ENCODE data around the gene MRGPRD.
A peak's percentile ranks its signal among the peaks of the same experiment; 100 is the strongest.

The MRGPRD gene

GRCh38 chr11:69012092-69013008 is 31.6 kb upstream of the MRGPRD start:
- Histone ChIP-seq H3K4ac (ENCODE audit: low read depth, low read length) (no peak overlapping the region), H3K4me1 (ENCODE audit: control insufficient read depth, low read depth, low read length) (peaks cover 7% of the 10 kb centered on the region), H3K36me3 (ENCODE audit: control insufficient read depth, insufficient read depth, low read length) (no peaks in the 10 kb centered on the region), H3K27ac (ENCODE audit: low read depth, low read length) (peak overlapping the region; percentile 25), H3K9ac (ENCODE audit: low read length) (peak overlapping the region; percentile 53), H3K79me1 (ENCODE audit: low read length) (no peaks in the 10 kb centered on the region), H3K56ac (ENCODE audit: low read length) (peak overlapping the region; percentile 77), H3K4me3 (ENCODE audit: low read length) (no peak overlapping the region), H3K4me2 (ENCODE audit: low read length) (peak overlapping the region; percentile 23), H2AK5ac (ENCODE audit: low read length) (no peak overlapping the region), H4K5ac (ENCODE audit: low read length) (no peak overlapping the region), H2BK15ac (replicated peaks; ENCODE audit: low read depth) (no peak overlapping the region), H3K18ac (ENCODE audit: low read length) (peak overlapping the region; percentile 54), H3K27me3 (ENCODE audit: insufficient read depth, low read length, poor library complexity) (no peaks in the 10 kb centered on the region), H3K79me2 (ENCODE audit: control insufficient read depth, insufficient read depth, low read length) (no peaks in the 10 kb centered on the region), H2BK120ac (ENCODE audit: low read depth, low read length) (no peak overlapping the region), H3K23ac (ENCODE audit: low read length) (peak overlapping the region; percentile 76), H2BK5ac (ENCODE audit: low read length) (no peak overlapping the region), H4K8ac (ENCODE audit: low read depth, low read length) (no peak overlapping the region)
- WGBS (ENCODE audit: extremely low coverage, insufficient coverage, low lambda C conversion rate) = no CpG with 5 or more reads among the region's 21 CpGs
- no peak for DNase-seq

- H3K27ac ChIP-seq (ENCODE audit: low read depth, low read length) = no peak overlapping the region
- no peaks in the 10 kb centered on the region for H3K79me2 ChIP-seq (ENCODE audit: control insufficient read depth, insufficient read depth, low read length)
- no CpG with 5 or more reads among the region's 9 CpGs for WGBS (ENCODE audit: extremely low coverage, insufficient coverage, low lambda C conversion rate)
- DNase-seq = no peak
- H3K4me1 ChIP-seq (ENCODE audit: control insufficient read depth, low read depth, low read length) = peaks cover 7% of the 10 kb centered on the region
- no peak overlapping the region for H3K9ac ChIP-seq (ENCODE audit: low read length)
- H3K27me3 ChIP-seq (ENCODE audit: insufficient read depth, low read length, poor library complexity) = no peaks in the 10 kb centered on the region
- H3K79me1 ChIP-seq (ENCODE audit: low read length) = no peaks in the 10 kb centered on the region
- no peak overlapping the region for H3K4me2 ChIP-seq (ENCODE audit: low read length)
- H2AK5ac ChIP-seq (ENCODE audit: low read length) = no peak overlapping the region
- H4K8ac ChIP-seq (ENCODE audit: low read depth, low read length) = no peak overlapping the region
- H3K4ac ChIP-seq (ENCODE audit: low read depth, low read length) = no peak overlapping the region
- H2BK120ac ChIP-seq (ENCODE audit: low read depth, low read length) = no peak overlapping the region
- H3K23ac ChIP-seq (ENCODE audit: low read length) = no peak overlapping the region
- no peak overlapping the region for H2BK5ac ChIP-seq (ENCODE audit: low read length)
- H3K56ac ChIP-seq (ENCODE audit: low read length) = no peak overlapping the region
- H3K36me3 ChIP-seq (ENCODE audit: control insufficient read depth, insufficient read depth, low read length) = no peaks in the 10 kb centered on the region
- H4K5ac ChIP-seq (ENCODE audit: low read length) = no peak overlapping the region
- no peak overlapping the region for H3K18ac ChIP-seq (ENCODE audit: low read length)
- no peak overlapping the region for H2BK15ac ChIP-seq (replicated peaks; ENCODE audit: low read depth)
- no peak overlapping the region for H3K4me3 ChIP-seq (ENCODE audit: low read length)
These were observed 30.9 kb upstream of the MRGPRD start for GRCh38 chr11:69011624-69012091.

- Histone ChIP-seq H3K4me2 (ENCODE audit: low read length) (peak overlapping the region; percentile 68), H3K18ac (ENCODE audit: low read length) (peak overlapping the region; percentile 54), H3K27ac (ENCODE audit: low read depth, low read length) (no peak overlapping the region), H3K4ac (ENCODE audit: low read depth, low read length) (no peak overlapping the region), H2BK120ac (ENCODE audit: low read depth, low read length) (no peak overlapping the region), H3K79me1 (ENCODE audit: low read length) (no peaks in the 10 kb centered on the region), H3K27me3 (ENCODE audit: insufficient read depth, low read length, poor library complexity) (no peaks in the 10 kb centered on the region), H3K23ac (ENCODE audit: low read length) (peak overlapping the region; percentile 89), H4K8ac (ENCODE audit: low read depth, low read length) (no peak overlapping the region), H3K36me3 (ENCODE audit: control insufficient read depth, insufficient read depth, low read length) (no peaks in the 10 kb centered on the region), H2AK5ac (ENCODE audit: low read length) (no peak overlapping the region), H2BK5ac (ENCODE audit: low read length) (no peak overlapping the region), H4K5ac (ENCODE audit: low read length) (no peak overlapping the region), H3K56ac (ENCODE audit: low read length) (peak overlapping the region; percentile 88), H3K79me2 (ENCODE audit: control insufficient read depth, insufficient read depth, low read length) (no peaks in the 10 kb centered on the region), H2BK15ac (replicated peaks; ENCODE audit: low read depth) (no peak overlapping the region), H3K9ac (ENCODE audit: low read length) (peak overlapping the region; percentile 65), H3K4me1 (ENCODE audit: control insufficient read depth, low read depth, low read length) (peaks cover 7% of the 10 kb centered on the region), H3K4me3 (ENCODE audit: low read length) (no peak overlapping the region)
- WGBS (ENCODE audit: extremely low coverage, insufficient coverage, low lambda C conversion rate) = no CpG with 5 or more reads among the region's 43 CpGs
- DNase-seq = peak; percentile 74
These were observed 30.3 kb upstream of the MRGPRD start for GRCh38 chr11:69010964-69011623.

GRCh38 chr11:69010361-69010891 is 29.6 kb upstream of the MRGPRD start:
- H3K79me2 ChIP-seq (ENCODE audit: control insufficient read depth, insufficient read depth, low read length) = no peaks in the 10 kb centered on the region
- peak overlapping the region; percentile 1 for H3K23ac ChIP-seq (ENCODE audit: low read length)
- no peak overlapping the region for H3K4ac ChIP-seq (ENCODE audit: low read depth, low read length)
- H3K79me1 ChIP-seq (ENCODE audit: low read length) = no peaks in the 10 kb centered on the region
- no CpG with 5 or more reads among the region's 9 CpGs for WGBS (ENCODE audit: extremely low coverage, insufficient coverage, low lambda C conversion rate)
- no peak for DNase-seq
- H2BK5ac ChIP-seq (ENCODE audit: low read length) = no peak overlapping the region
- H3K18ac ChIP-seq (ENCODE audit: low read length) = peak overlapping the region; percentile 24
- H3K4me2 ChIP-seq (ENCODE audit: low read length) = peak overlapping the region; percentile 68
- no peaks in the 10 kb centered on the region for H3K36me3 ChIP-seq (ENCODE audit: control insufficient read depth, insufficient read depth, low read length)
- no peak overlapping the region for H3K4me3 ChIP-seq (ENCODE audit: low read length)
- H3K56ac ChIP-seq (ENCODE audit: low read length) = peak overlapping the region; percentile 88
- H2BK15ac ChIP-seq (replicated peaks; ENCODE audit: low read depth) = no peak overlapping the region
- no peak overlapping the region for H4K8ac ChIP-seq (ENCODE audit: low read depth, low read length)
- H4K5ac ChIP-seq (ENCODE audit: low read length) = no peak overlapping the region
- peak overlapping the region; percentile 65 for H3K9ac ChIP-seq (ENCODE audit: low read length)
- H3K4me1 ChIP-seq (ENCODE audit: control insufficient read depth, low read depth, low read length) = peaks cover 7% of the 10 kb centered on the region
- H3K27me3 ChIP-seq (ENCODE audit: insufficient read depth, low read length, poor library complexity) = no peaks in the 10 kb centered on the region
- H2AK5ac ChIP-seq (ENCODE audit: low read length) = peak overlapping the region; percentile 43
- H2BK120ac ChIP-seq (ENCODE audit: low read depth, low read length) = no peak overlapping the region
- no peak overlapping the region for H3K27ac ChIP-seq (ENCODE audit: low read depth, low read length)

GRCh38 chr11:69009441-69010211 is 28.8 kb upstream of the MRGPRD start:
- H3K79me2 ChIP-seq (ENCODE audit: control insufficient read depth, insufficient read depth, low read length) = no peaks in the 10 kb centered on the region
- no peak overlapping the region for H2AK5ac ChIP-seq (ENCODE audit: low read length)
- no peak overlapping the region for H3K23ac ChIP-seq (ENCODE audit: low read length)
- no peak for DNase-seq
- no peak overlapping the region for H3K4me3 ChIP-seq (ENCODE audit: low read length)
- H2BK5ac ChIP-seq (ENCODE audit: low read length) = no peak overlapping the region
- H3K18ac ChIP-seq (ENCODE audit: low read length) = no peak overlapping the region
- H2BK120ac ChIP-seq (ENCODE audit: low read depth, low read length) = no peak overlapping the region
- no peaks in the 10 kb centered on the region for H3K36me3 ChIP-seq (ENCODE audit: control insufficient read depth, insufficient read depth, low read length)
- no peaks in the 10 kb centered on the region for H3K27me3 ChIP-seq (ENCODE audit: insufficient read depth, low read length, poor library complexity)
- no peak overlapping the region for H3K9ac ChIP-seq (ENCODE audit: low read length)
- peaks cover 7% of the 10 kb centered on the region for H3K4me1 ChIP-seq (ENCODE audit: control insufficient read depth, low read depth, low read length)
- H3K27ac ChIP-seq (ENCODE audit: low read depth, low read length) = no peak overlapping the region
- no CpG with 5 or more reads among the region's 16 CpGs for WGBS (ENCODE audit: extremely low coverage, insufficient coverage, low lambda C conversion rate)
- H4K8ac ChIP-seq (ENCODE audit: low read depth, low read length) = no peak overlapping the region
- H3K56ac ChIP-seq (ENCODE audit: low read length) = peak overlapping the region; percentile 34
- no peak overlapping the region for H2BK15ac ChIP-seq (replicated peaks; ENCODE audit: low read depth)
- H3K79me1 ChIP-seq (ENCODE audit: low read length) = no peaks in the 10 kb centered on the region
- no peak overlapping the region for H4K5ac ChIP-seq (ENCODE audit: low read length)
- no peak overlapping the region for H3K4ac ChIP-seq (ENCODE audit: low read depth, low read length)
- no peak overlapping the region for H3K4me2 ChIP-seq (ENCODE audit: low read length)

All from mesendoderm (in vitro differentiated cells).